ENCODE results near the gene MOB1B. TPM values are rescaled to one million over a fixed set of nuclear protein-coding genes. Genes with fewer than 3 reads are reported as not detected.
"Not testable (repeated sequence)": the region's sequence is repeated elsewhere in the genome, so short reads cannot be mapped to it uniquely, and the experiment has no call there.

Gene MOB1B
- total RNA-seq, 1 donor from 2014 or later: 23.4 TPM

DNA sequence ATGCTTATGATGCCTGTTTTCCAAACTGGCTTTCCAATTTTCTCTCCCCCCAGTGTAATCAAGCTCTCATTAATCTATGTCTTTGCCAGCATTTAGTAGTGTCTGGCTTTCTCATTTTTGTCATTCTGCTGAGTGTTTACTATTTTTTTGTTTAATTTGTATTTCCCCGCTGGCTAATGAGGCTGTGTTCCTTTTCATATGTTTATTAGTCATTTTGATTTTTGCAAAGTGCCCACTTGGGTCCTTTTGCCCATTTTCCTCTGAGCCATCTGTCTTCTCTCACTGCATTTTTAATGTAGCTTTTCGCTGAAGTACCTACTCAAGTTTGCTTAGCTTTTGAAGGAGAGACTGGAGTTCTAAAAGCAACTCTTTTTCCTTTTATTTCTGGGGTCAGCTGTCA, 106.0 kb downstream of the MOB1B start:
- no peak for DNase-seq (ENCODE audit: low spot score)

DNA sequence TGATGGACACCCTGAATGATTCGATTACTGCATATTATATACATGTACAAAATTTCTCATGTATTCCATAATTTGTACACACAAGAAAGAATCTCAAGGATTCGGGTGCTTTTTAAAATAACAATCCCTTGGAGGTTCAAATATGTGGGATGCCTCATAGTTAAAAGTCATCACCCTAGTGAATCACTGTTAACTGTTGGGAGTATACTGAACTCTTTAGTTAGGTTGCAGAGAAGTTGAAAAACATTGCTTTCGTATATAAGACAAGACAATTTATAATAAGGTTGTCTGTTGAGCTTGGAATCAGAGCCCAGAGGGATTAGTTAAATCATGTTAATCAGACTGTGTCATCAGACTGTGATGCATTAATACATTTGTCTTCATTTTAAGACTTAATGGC, 106.9 kb downstream of the MOB1B start:
- no peak for DNase-seq (ENCODE audit: low spot score)

DNA sequence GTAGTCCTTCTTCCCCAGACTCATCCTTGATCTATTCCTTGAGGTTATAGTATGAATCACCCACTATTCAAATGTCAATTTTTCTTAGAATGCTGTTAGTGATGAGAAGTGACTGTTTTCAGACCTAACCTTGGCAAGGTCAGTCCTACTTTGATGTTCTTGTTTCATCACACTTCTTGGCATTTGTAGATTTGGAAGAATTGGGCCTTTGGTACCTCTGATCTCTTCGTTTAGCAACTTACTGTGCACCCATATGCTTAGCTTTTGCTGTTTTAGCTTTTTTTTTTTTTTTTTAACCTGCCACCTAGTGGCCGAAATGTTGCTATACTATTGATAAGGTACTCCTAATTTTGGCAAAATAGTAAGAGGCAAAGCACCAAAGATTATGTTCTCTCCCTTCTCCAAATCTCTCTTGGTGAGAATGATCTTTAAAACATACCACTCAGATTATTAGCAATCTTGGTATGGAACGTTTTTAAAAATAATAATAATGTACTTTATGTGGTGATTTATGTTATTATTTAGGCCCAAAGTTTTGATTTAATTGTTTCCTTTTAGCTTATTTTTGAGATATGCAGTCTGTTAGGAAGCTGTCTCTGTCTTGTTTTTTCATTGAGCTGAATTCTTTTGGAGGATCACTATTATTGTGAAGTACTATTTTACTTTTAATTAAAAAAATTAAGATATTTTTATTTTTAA, 107.9 kb downstream of the MOB1B start:
- DNase-seq (ENCODE audit: low spot score): no peak

DNA sequence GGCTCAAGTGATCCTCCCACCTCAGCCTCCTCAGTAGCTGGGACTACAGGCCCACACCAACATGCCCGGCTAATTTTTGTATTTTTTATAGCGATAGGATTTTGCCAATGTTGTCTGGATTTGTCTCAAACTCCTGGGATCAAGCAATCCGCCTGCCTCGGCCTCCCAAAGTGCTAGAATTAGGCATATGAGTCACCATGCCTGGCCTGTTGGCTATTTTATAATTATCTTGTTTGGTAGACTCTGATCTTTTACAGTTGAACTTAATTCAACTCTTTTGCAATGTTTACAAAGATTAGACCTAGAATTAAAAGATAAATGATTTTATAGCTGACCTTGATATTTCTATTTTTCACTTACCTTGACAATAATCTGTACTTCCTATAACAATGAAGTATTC, 109.3 kb downstream of the MOB1B start:
- DNase-seq (ENCODE audit: low spot score): no peak

DNA sequence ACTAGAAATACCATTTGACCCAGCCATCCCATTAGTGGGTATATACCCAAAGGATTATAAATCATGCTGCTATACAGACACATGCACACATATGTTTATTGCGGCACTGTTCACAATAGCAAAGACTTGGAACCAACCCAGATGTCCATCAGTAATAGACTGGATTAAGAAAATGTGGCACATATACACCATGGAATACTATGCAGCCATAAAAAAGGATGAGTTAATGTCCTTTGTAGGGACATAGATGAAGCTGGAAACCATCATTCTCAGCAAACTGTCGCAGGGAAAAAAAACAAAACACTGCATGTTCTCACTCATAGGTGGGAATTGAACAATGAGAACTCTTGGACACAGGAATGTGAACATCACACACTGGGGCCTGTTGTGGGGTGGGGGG, 115.2 kb downstream of the MOB1B start:
- DNase-seq (ENCODE audit: low spot score): not testable (repeated sequence)

DNA sequence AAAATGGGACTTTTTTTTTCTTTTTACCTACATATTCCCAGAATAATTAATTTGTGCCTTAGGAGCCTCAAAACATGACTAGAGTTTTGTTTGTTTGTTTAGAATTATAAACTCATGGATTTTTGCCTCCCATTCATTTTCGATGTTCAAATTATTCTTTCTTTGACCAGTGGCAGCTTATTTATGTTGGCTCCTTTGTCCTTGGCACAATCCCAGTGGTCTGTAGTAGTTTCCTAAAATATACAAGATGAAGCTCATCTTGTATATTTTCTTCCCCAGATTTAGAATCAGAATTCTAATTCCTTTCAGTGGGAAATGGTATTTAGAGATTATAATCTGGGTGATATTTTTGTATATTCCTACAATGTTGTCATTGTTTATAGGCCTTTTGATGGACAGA, 118.4 kb downstream of the MOB1B start:
- DNase-seq (ENCODE audit: low spot score): no peak

DNA sequence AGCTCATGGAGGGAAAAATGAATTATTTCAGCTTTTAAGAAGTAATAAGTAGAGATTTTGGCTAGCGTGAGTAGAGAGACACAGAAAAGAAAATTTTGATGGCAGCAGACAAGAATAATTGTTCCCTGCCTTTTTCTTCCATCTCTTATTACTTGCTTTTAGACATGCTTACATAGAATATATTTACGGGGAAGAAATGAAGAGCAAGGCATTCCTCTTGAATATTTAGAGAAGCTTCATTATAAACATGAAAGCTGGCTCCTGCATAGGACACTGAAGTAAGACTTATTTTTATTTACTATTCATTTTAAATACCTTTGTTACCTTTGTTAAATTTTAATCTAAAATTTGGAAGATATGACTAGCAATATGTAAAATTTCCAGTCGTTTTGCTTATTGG, 123.5 kb downstream of the MOB1B start:
- DNase-seq (ENCODE audit: low spot score): no peak

DNA sequence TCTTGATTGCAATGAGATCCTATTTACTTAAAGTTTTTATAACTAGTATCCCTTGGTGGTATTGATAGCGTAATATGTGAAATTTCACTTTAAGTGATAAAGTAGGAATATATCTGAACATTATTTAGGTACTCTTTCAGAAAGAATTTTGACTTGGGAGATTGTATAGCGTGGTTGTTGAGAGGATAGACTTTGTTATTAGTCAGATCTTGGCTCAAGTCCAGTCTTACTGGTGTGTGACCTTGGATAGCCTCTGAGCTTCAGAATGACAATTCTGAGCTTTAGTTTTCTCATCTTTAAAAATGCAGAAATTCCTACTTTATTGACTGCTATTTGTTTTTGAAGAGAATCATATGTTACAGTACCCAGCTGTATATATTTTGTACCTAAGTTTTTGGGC, 123.9 kb downstream of the MOB1B start:
- DNase-seq (ENCODE audit: low spot score): no peak

DNA sequence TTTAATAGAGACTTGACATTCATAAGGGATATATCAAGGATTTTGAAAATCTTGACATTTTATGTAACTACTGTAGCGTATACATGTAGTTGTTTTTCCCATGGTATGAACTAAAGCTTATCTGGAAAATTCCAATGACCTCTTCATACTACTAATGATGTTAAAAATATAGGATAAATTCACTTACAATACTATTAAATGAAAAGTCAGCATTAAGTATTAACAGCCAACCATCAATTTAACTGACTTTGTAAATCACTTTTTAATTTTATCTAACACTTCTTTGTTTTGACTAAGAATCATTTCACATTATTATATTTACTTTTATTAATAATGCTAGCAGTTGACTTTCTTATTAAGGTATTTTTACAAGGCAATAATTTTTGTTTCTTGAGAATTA, 125.4 kb downstream of the MOB1B start:
- DNase-seq (ENCODE audit: low spot score): no peak

DNA sequence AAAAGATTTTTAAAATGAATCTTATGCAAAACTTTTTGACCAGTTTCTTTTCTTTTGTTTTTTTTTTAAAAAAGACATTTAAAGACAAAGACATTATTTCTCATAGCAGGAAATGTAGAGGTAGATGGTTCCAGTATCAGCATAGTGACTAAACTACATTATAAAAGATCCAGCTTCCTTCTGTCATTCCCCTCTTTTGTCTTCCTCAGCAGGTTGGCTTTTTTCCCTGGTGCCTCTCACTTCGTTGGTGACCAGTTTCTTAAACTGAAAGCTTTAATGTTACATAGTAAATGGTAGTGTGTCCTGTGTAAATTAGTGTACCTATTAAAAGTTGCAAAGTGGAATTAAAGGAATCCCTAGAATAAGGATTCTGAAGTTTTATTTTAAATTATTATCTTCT, 127.3 kb downstream of the MOB1B start:
- no peak for DNase-seq (ENCODE audit: low spot score)

DNA sequence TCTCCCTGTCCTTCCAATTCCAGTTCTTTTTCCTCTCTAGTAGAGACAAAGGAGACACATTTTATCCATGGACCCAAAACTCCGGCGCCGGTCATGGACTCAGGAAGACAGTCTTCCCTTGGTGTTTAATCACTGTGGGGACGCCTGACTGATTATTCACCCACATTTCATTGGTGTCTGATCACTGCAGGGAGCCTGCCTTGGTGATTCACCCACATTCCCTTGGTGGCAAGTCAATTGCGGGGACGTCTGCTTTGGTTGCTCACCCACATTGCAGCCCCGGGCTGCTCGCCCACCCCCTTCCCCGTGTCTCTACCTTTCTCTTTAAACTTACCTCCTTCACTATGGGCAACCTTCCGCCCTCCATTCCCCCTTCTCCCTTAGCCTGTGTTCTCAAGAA, 129.9 kb downstream of the MOB1B start:
- DNase-seq (ENCODE audit: low spot score): not testable (repeated sequence)

Other genes starting within 250 kb of the MOB1B start
- 374 TPM for gene JCHAIN, start 235.9 kb upstream of the MOB1B start, total RNA-seq
- gene UTP3, start 213.8 kb upstream of the MOB1B start, total RNA-seq: 26.0 TPM
- gene RUFY3, start 180.4 kb upstream of the MOB1B start, total RNA-seq: 89.2 TPM
- gene GRSF1, start 62.5 kb upstream of the MOB1B start, total RNA-seq: 72.4 TPM
- 10.3 TPM for gene DCK, start 91.3 kb downstream of the MOB1B start, total RNA-seq

Measured in ureter (tissue), 1 donor.